Thymus (tissue), 11 donors: ENCODE data around the gene RNF214. TPM values are rescaled to one million over a fixed set of nuclear protein-coding genes. Genes with fewer than 3 reads are reported as not detected.

Experiments
- DNase-seq, 9 donors: peaks; one replicate each; pipeline ENCODE4 v3.0.0-alpha.2; 2013; ENCODE audit warnings: low spot score in 9 of 9, low read depth in 6 of 9, missing footprints in 1 of 9
- H3K27ac ChIP-seq, 2 donors: one replicate each; pipeline ENCODE4 v1.5.1; 2013; ENCODE audit warnings: control low read depth in 1 of 2, low read depth in 1 of 2, low read length in 1 of 2, mild to moderate bottlenecking in 1 of 2, moderate library complexity in 1 of 2
- H3K27me3 ChIP-seq, 2 donors: one replicate each; pipeline ENCODE4 v1.5.1; 2013; ENCODE audit warnings: low read length in 1 of 2; ENCODE audit not compliant: control insufficient read depth in 2 of 2, insufficient read depth in 1 of 2
- H3K36me3 ChIP-seq, 2 donors: one replicate each; pipeline ENCODE4 v1.5.1; 2013; ENCODE audit warnings: low read length in 1 of 2, mild to moderate bottlenecking in 1 of 2, moderate library complexity in 1 of 2; ENCODE audit not compliant: control insufficient read depth in 2 of 2, insufficient read depth in 2 of 2
- H3K4me1 ChIP-seq, 2 donors: one replicate each; pipeline ENCODE4 v1.5.1; 2013; ENCODE audit warnings: low read length in 2 of 2; ENCODE audit not compliant: control insufficient read depth in 2 of 2, insufficient read depth in 2 of 2
- H3K4me3 ChIP-seq, 2 donors: one replicate each; pipeline ENCODE4 v1.5.1; 2013; ENCODE audit warnings: low read length in 2 of 2, control low read depth in 1 of 2, mild to moderate bottlenecking in 1 of 2
- H3K9me3 ChIP-seq, 2 donors: one replicate each; pipeline ENCODE4 v1.5.1; 2013; ENCODE audit warnings: low read length in 1 of 2, mild to moderate bottlenecking in 1 of 2; ENCODE audit not compliant: control insufficient read depth in 2 of 2, insufficient read depth in 1 of 2
- WGBS: extraction: QIAGEN DNeasy Blood & Tissue Kit; methylation state at CpG from one replicate; pipeline ENCODE4 v1.1.7; 2013; 5-methylcytosine and 5-hydroxymethylcytosine counted together
- polyA plus RNA-seq: library from polyadenylated mRNA; stranded (reverse); fragments of 200-250 nt; gene quantifications from one replicate; pipeline ENCODE4 v1.2.3, GENCODE V29; 2013
- total RNA-seq: library from RNA; stranded (reverse); fragments of 120-200 nt; gene quantifications from one replicate; pipeline ENCODE4 v1.2.4, GENCODE V29; 2013
- donor health status: healthy.

The RNF214 gene
- total and polyA plus RNA-seq, 2 donors = 7.1 to 12.0 TPM

- H3K4me1 ChIP-seq = no peaks in the 10 kb centered on the region
- H3K4me3 ChIP-seq = no peak overlapping the region
- H3K27me3 ChIP-seq = no peaks in the 10 kb centered on the region
- H3K9me3 ChIP-seq = no peaks in the 10 kb centered on the region
- WGBS = 98% methylated on average over 7 of the region's 7 CpGs
- H3K27ac ChIP-seq = no peak overlapping the region
- DNase-seq = no peak
- peaks cover 44 to 50% of the 10 kb centered on the region in 2 donors for H3K36me3 ChIP-seq
Measured at GRCh38 chr11:117281869-117282268, 49.4 kb downstream of the RNF214 start.

GRCh38 chr11:117282956-117283355 is 50.5 kb downstream of the RNF214 start:
- WGBS = 96% methylated on average over 3 of the region's 3 CpGs
- Histone ChIP-seq H3K27me3 (no peaks in the 10 kb centered on the region), H3K9me3 (no peaks in the 10 kb centered on the region), H3K4me1 (no peaks in the 10 kb centered on the region), H3K4me3 (no peak overlapping the region), H3K36me3 (peaks cover 49 to 59% of the 10 kb centered on the region in 2 donors), H3K27ac (no peak overlapping the region)
- no peak for DNase-seq

DNA sequence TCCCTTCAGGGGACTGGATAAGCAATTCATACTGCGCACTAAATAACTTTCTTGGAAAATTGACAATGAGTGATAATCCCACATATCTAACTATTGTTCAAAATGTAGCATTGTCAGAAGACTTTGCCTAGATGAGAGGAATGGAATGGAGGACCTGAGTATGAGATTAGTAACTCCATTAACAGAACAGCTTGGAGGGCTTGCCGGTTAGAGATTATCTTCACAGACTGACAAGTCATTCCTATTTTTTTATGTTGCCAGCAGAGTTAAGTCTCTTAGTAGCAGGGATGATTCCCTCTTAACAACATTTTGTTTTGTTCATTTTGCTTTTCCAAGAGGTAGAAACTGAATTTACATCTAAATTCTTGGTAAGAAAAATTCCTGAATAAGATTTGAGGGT is 51.6 kb downstream of the RNF214 start:
- WGBS = over 99% methylated on average over 2 of the region's 2 CpGs
- no peak overlapping the region for H3K4me3 ChIP-seq
- no peaks in the 10 kb centered on the region for H3K27me3 ChIP-seq
- no peaks in the 10 kb centered on the region for H3K9me3 ChIP-seq
- DNase-seq = no peak
- no peaks in the 10 kb centered on the region for H3K4me1 ChIP-seq
- H3K36me3 ChIP-seq = peaks cover 50 to 64% of the 10 kb centered on the region in 2 donors
- no peak overlapping the region for H3K27ac ChIP-seq

DNA sequence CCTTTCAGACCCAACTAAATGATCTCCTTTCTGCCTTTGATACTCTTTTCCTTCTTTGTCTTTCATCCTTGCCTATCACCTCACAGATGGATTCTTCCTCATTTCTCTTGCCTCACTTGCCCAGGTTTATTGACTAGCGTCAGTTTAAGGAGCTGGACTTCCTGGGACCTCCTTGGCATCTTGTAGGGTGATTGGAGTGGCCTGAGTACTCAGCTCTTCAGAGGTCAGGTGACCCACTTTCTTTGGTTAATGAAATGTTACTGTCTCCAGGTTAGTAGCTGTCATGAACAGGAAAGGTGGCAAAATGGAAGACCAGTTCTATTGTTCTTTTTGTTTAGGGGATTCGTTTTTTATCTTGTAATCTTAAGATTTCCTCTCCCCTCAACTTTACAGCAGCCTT is 54.1 kb downstream of the RNF214 start:
- Histone ChIP-seq H3K4me1 (no peaks in the 10 kb centered on the region), H3K4me3 (no peak overlapping the region), H3K9me3 (no peaks in the 10 kb centered on the region), H3K27me3 (no peaks in the 10 kb centered on the region), H3K36me3 (peaks cover 36 to 58% of the 10 kb centered on the region in 2 donors), H3K27ac (no peak overlapping the region)
- no peak for DNase-seq
- WGBS = 86% methylated on average over 2 of the region's 2 CpGs

GRCh38 chr11:117287668-117288067 is 55.2 kb downstream of the RNF214 start:
- DNase-seq = no peak
- H3K36me3 ChIP-seq = peaks cover 25 to 48% of the 10 kb centered on the region in 2 donors
- no peaks in the 10 kb centered on the region for H3K27me3 ChIP-seq
- no peaks in the 10 kb centered on the region for H3K4me1 ChIP-seq
- over 99% methylated on average over 3 of the region's 3 CpGs for WGBS
- H3K4me3 ChIP-seq = no peak overlapping the region
- H3K9me3 ChIP-seq = no peaks in the 10 kb centered on the region
- no peak overlapping the region for H3K27ac ChIP-seq

GRCh38 chr11:117289795-117290194 is 57.3 kb downstream of the RNF214 start:
- Histone ChIP-seq H3K4me3 (no peak overlapping the region), H3K9me3 (no peaks in the 10 kb centered on the region), H3K27me3 (no peaks in the 10 kb centered on the region), H3K36me3 (peaks cover 17 to 35% of the 10 kb centered on the region in 2 donors), H3K27ac (no peak overlapping the region), H3K4me1 (no peaks in the 10 kb centered on the region)
- no peak for DNase-seq
- 97% methylated on average over 1 of the region's 1 CpG for WGBS

- H3K36me3 ChIP-seq = peaks cover 18 to 29% of the 10 kb centered on the region in 2 donors
- H3K27ac ChIP-seq = no peak within 1 kb of the TSS
- no peak within 1 kb of the TSS for H3K4me3 ChIP-seq
- no peaks in the 10 kb centered on the region for H3K4me1 ChIP-seq
- 99% methylated on average over 8 of the region's 8 CpGs for WGBS
- H3K27me3 ChIP-seq = no peaks in the 10 kb centered on the region
- no peaks in the 10 kb centered on the region for H3K9me3 ChIP-seq
- DNase-seq = no peak
Measured at GRCh38 chr11:117290809-117291396, 58.4 kb downstream of the RNF214 start, which contains the start of gene BACE1-AS. BACE1-AS (plus strand) TSS chr11:117291346.

GRCh38 chr11:117292616-117293015 is 60.1 kb downstream of the RNF214 start:
- WGBS = 98% methylated on average over 2 of the region's 2 CpGs
- Histone ChIP-seq H3K9me3 (no peaks in the 10 kb centered on the region), H3K27ac (no peak overlapping the region), H3K27me3 (no peaks in the 10 kb centered on the region), H3K36me3 (peaks cover 11 to 23% of the 10 kb centered on the region in 2 donors), H3K4me1 (no peaks in the 10 kb centered on the region), H3K4me3 (no peak overlapping the region)
- no peak for DNase-seq

- no peak for DNase-seq
- H3K27me3 ChIP-seq = no peaks in the 10 kb centered on the region
- no peak overlapping the region for H3K27ac ChIP-seq
- 96% methylated on average over 9 of the region's 9 CpGs for WGBS
- no peaks in the 10 kb centered on the region for H3K9me3 ChIP-seq
- peaks cover 4% of the 10 kb centered on the region in 2 donors for H3K36me3 ChIP-seq
- no peak overlapping the region for H3K4me3 ChIP-seq
- no peaks in the 10 kb centered on the region for H3K4me1 ChIP-seq
Measured at GRCh38 chr11:117295438-117296137, 63.1 kb downstream of the RNF214 start.
